ENCODE measurements around the gene ZMYND10. TPM values are rescaled to one million over a fixed set of nuclear protein-coding genes. Genes with fewer than 3 reads are reported as not detected.

The ZMYND10 gene
- total and polyA plus RNA-seq, 2 donors (not counting 3 experiments of a cell fraction or from before 2014, with no cell fraction given), result 0.25 to 0.38 TPM

DNA sequence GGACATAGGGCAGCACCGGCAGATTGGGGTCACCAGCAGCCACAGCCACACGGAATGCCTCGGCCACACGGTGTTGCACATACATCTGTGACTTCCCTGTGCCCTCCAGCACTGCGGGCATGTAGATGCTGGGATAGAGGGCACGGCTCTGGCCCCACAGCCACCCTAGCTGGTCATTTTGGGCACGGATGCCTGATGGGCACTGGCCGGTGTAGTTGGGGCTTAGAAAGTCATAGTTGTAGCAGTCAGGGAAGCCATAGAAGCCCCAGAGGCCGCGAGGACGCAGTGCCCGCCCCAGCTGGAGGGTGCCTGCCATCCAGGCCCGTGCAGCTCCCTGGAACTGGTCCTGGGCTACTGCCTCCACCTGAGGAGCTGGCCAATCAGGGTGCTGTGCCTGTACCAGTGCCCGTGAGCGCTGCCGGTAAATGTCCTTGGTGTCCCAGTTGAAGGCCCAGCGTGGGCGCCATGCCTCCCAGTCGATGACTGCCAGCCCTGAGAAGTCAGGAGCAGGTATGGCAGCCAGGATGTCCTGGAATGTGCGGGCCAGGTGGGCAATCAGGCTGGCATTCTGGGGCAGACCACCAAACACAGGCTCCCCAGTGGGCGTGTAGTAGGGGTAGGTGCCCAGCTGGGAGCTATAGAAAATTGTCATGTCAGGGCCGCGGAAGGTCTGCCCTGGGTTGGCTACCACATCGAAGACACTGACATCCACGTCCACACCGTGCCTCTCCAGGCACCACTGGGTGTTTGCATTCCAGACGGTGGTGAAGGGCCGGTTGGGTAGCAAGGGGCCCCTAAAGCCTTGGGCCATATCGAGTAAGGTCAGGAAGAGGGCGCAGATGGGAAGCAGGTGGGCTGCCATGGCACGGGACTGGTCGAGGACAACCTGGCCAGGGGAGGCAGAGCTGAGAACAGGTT is 43.2 kb downstream of the ZMYND10 start:
- CTCF ChIA-PET, result interaction anchor here (6.6 kb wide), 1 partner anchor 22 kb away, joined by 48 read pairs; the partner anchor contains the start of gene HYAL2
- Histone ChIP-seq H2AFZ (ENCODE audit: low read depth, low read length) (no peak overlapping the region), H3K9me3 (replicated peaks; ENCODE audit: control insufficient read depth, insufficient read depth, low read length) (no peaks in the 10 kb centered on the region), H3K27ac (ENCODE audit: insufficient read depth, low read depth, low read length) (no peak overlapping the region), H3K4me2 (ENCODE audit: insufficient read depth, low read length) (no peak overlapping the region), H3K9me1 (replicated peaks; ENCODE audit: control insufficient read depth, extremely low read depth, insufficient read depth, low read length) (no peaks in the 10 kb centered on the region), H3K9ac (replicated peaks; ENCODE audit: extremely low read depth, insufficient read depth, low read length) (no peak overlapping the region), H3K4me1 (ENCODE audit: control insufficient read depth, extremely low read depth, insufficient read depth, low read length) (peaks cover 25% of the 10 kb centered on the region), H3K79me2 (ENCODE audit: control insufficient read depth, insufficient read depth, low read length) (no peaks in the 10 kb centered on the region), H3K4me3 (replicated peaks in 1 of 3; ENCODE audit: insufficient read depth in 1 of 3, low read depth in 1 of 3, low read length in 3 of 3) (no peak overlapping the region), H4K20me1 (replicated peaks; ENCODE audit: control insufficient read depth, extremely low read depth, insufficient read depth, low read length) (no peaks in the 10 kb centered on the region), H3K27me3 (ENCODE audit: control insufficient read depth in 2 of 2, insufficient read depth in 2 of 2, low read length in 2 of 2) (no peaks in the 10 kb centered on the region), H3K36me3 (ENCODE audit: control insufficient read depth in 2 of 2, extremely low read depth in 1 of 2, insufficient read depth in 2 of 2, low read length in 2 of 2) (no peaks in the 10 kb centered on the region)
- TF ChIP-seq POLR2A (IDR thresholded peaks at IDR 0.05; ENCODE audit: low read depth, low read length) (peak; percentile 3), FOS (IDR thresholded peaks at IDR 0.05; ENCODE audit: borderline replicate concordance, insufficient read depth, low read length) (no peak), MAX (IDR thresholded peaks at IDR 0.05; ENCODE audit: insufficient read depth, insufficient read length) (no peak), MYC (IDR thresholded peaks at IDR 0.05; ENCODE audit: low read depth, low read length) (no peak), GATA2 (IDR thresholded peaks at IDR 0.05; ENCODE audit: insufficient read depth, insufficient read length, low read depth, low read length) (no peak)
- dilution Hi-C loops (cut with MboI; ENCODE audit: extremely low pct_ligation_motif_present, low sequenced_read_pairs), result no loop called here
- FAIRE-seq (no peak), DNase-seq (ENCODE audit: low read depth, low spot score) (no peak)
- intact Hi-C loops (cut with micrococcal nuclease), result no loop called here
- BruUV-seq (replicated peaks), result no TSS peak
- POLR2A ChIA-PET, result no interaction called here

DNA sequence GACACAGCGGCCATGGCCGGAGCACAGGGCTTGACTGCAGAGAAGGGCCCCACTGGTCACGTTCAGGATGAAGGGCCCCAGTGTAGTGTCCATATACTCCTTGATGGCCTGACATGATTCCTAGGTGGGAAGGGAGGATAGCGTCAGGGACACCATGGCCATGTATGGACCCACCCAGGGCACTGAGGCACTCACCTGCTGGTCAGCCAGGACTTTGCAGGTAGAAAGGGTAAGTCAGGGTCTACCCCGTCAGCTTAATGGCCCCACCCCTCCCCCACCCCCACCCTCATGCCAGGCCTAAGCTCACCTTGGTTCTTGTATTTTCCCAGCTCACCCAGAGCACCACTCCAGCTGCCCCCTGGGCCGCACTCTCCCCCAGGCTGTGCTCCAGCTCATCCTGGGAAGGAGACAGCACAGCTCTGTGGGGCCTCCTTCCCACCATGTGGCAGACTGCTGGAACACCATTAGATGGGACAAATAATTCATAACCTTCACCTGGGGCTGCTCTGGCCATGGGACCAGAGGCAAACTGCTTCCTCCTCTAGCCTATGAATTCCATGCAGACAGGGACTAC is 44.8 kb downstream of the ZMYND10 start:
- H3K4me2 ChIP-seq (ENCODE audit: insufficient read depth, low read length), result peak overlapping the region; percentile 42
- no peak for FAIRE-seq
- H3K9ac ChIP-seq (replicated peaks; ENCODE audit: extremely low read depth, insufficient read depth, low read length), result no peak overlapping the region
- BruUV-seq (replicated peaks), result no TSS peak
- no peaks in the 10 kb centered on the region for H3K9me1 ChIP-seq (replicated peaks; ENCODE audit: control insufficient read depth, extremely low read depth, insufficient read depth, low read length)
- peaks cover 25% of the 10 kb centered on the region for H3K4me1 ChIP-seq (ENCODE audit: control insufficient read depth, extremely low read depth, insufficient read depth, low read length)
- POLR2A ChIA-PET, result no interaction called here
- dilution Hi-C loops (cut with MboI; ENCODE audit: extremely low pct_ligation_motif_present, low sequenced_read_pairs), result no loop called here
- intact Hi-C loops (cut with micrococcal nuclease), result no loop called here
- no peaks in the 10 kb centered on the region for H3K27me3 ChIP-seq (ENCODE audit: control insufficient read depth in 2 of 2, insufficient read depth in 2 of 2, low read length in 2 of 2)
- no peaks in the 10 kb centered on the region for H3K9me3 ChIP-seq (replicated peaks; ENCODE audit: control insufficient read depth, insufficient read depth, low read length)
- TF ChIP-seq MYC (IDR thresholded peaks at IDR 0.05; ENCODE audit: low read depth, low read length) (no peak), GATA2 (IDR thresholded peaks at IDR 0.05; ENCODE audit: insufficient read depth, insufficient read length, low read depth, low read length) (no peak), POLR2A (IDR thresholded peaks at IDR 0.05; ENCODE audit: low read depth, low read length) (no peak), POLR2AphosphoS5 (IDR thresholded peaks at IDR 0.05; ENCODE audit: insufficient read depth, low read depth, low read length) (no peak), EZH2 (IDR thresholded peaks at IDR 0.05; ENCODE audit: borderline replicate concordance, low read depth, low read length, severe bottlenecking) (no peak), FOS (IDR thresholded peaks at IDR 0.05; ENCODE audit: borderline replicate concordance, insufficient read depth, low read length) (no peak), MAX (IDR thresholded peaks at IDR 0.05; ENCODE audit: insufficient read depth, insufficient read length) (no peak), JUN (IDR thresholded peaks at IDR 0.05; ENCODE audit: borderline replicate concordance, insufficient read depth, insufficient read length, low read depth) (no peak)
- TF ChIP-seq, protein P1, sequence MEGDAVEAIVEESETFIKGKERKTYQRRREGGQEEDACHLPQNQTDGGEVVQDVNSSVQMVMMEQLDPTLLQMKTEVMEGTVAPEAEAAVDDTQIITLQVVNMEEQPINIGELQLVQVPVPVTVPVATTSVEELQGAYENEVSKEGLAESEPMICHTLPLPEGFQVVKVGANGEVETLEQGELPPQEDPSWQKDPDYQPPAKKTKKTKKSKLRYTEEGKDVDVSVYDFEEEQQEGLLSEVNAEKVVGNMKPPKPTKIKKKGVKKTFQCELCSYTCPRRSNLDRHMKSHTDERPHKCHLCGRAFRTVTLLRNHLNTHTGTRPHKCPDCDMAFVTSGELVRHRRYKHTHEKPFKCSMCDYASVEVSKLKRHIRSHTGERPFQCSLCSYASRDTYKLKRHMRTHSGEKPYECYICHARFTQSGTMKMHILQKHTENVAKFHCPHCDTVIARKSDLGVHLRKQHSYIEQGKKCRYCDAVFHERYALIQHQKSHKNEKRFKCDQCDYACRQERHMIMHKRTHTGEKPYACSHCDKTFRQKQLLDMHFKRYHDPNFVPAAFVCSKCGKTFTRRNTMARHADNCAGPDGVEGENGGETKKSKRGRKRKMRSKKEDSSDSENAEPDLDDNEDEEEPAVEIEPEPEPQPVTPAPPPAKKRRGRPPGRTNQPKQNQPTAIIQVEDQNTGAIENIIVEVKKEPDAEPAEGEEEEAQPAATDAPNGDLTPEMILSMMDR (IDR thresholded peaks at IDR 0.05; ENCODE audit: extremely low read depth in 1 of 2, insufficient read depth in 1 of 2, low read depth in 1 of 2, low read length in 2 of 2), result no peak
- no peak overlapping the region for H2AFZ ChIP-seq (ENCODE audit: low read depth, low read length)
- H3K27ac ChIP-seq (ENCODE audit: insufficient read depth, low read depth, low read length), result peak overlapping the region; percentile 50
- CTCF ChIA-PET, result no interaction called here
- no peak overlapping the region for H3K4me3 ChIP-seq (replicated peaks in 1 of 3; ENCODE audit: insufficient read depth in 1 of 3, low read depth in 1 of 3, low read length in 3 of 3)
- H3K36me3 ChIP-seq (ENCODE audit: control insufficient read depth in 2 of 2, extremely low read depth in 1 of 2, insufficient read depth in 2 of 2, low read length in 2 of 2), result no peaks in the 10 kb centered on the region
- no peak for DNase-seq (ENCODE audit: low read depth, low spot score)
- H4K20me1 ChIP-seq (replicated peaks; ENCODE audit: control insufficient read depth, extremely low read depth, insufficient read depth, low read length), result no peaks in the 10 kb centered on the region
- no peaks in the 10 kb centered on the region for H3K79me2 ChIP-seq (ENCODE audit: control insufficient read depth, insufficient read depth, low read length)

Data from endothelial cell of umbilical vein (primary cell).